GM21528 (cell line): Measurements from ENCODE around the gene ARHGEF35.
"Not testable (repeated sequence)": the region's sequence is repeated elsewhere in the genome, so short reads cannot be mapped to it uniquely, and the experiment has no call there.

Experiments used
- ATAC-seq: cut with Tn5 transposase; IDR thresholded peaks from one replicate; pipeline ENCODE4 v1.9.1; 2021; ENCODE audit warnings: mild to moderate bottlenecking, moderate library complexity; ENCODE audit not compliant: unreplicated experiment, low FRiP score

ARHGEF35 gene

DNA sequence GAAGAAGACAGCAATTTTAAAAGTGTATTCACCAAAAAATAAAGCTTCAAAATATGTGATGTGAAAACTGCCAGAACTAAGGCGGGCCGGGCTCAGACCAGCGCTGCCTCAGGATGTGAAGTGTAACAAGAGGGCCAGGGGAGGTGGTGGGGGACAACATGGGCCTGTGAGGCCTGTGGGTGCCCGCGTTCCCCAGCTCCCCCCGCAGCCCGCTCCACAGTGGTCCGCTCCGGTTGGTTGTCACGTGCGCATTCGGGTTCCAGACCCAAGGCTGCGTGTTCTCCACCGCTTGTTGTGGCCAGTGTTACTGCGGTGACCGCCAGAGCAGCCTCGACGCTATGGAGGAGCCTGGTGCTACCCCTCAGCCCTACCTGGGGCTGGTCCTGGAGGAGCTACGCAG lies 12.5 kb downstream of the ARHGEF35 start, which contains the start of gene CTAGE4:
CTAGE4 (plus strand) TSS at position 301 of the 400 bp plus-strand sequence; CDS start at position 339, 38 bp downstream.
- not testable (repeated sequence) for ATAC-seq

GRCh38 chr7:144179165-144179479 lies 16.5 kb downstream of the ARHGEF35 start:
- peak; percentile 38 for ATAC-seq

DNA sequence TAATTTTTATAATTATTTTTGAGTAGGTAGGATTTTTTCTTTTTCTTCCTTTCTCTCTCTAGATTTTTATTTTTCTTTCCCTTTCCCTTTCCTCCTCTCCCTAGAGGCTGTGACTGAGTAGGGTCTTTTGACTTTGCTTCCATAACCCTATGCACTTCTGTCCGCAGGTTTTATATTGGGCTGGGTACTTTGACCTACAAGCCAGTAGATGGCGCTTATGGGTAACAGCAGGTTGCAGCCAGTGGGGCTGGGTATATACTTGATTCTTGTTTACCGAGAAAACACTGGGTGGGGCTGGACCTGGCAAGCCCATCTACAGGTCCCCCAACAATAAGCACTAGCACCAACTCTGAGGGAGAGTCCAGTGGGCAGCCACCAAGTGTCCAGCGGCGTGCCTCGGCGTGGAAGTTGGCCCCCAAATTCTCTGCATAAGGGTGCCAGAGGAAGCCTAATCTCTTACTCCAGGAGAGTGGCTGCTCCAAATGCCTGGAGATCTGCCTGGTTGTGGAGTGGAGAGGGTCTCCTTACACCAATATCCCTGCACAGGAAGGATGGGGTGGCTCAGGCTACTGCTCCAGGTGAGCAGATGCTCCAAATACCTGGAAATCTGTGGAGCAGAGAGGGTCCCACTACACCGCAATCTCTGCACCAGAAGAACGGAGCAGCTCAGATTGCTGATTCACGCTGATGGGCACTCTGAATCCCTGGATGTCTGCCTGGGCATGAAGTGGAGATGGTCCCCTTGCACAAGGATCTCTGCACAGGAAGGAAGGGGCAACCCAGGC lies 17.1 kb downstream of the ARHGEF35 start:
- ATAC-seq, result peak; percentile 98

- ATAC-seq, result no peak
Observed at GRCh38 chr7:144174613-144175012, 21.0 kb downstream of the ARHGEF35 start.

DNA sequence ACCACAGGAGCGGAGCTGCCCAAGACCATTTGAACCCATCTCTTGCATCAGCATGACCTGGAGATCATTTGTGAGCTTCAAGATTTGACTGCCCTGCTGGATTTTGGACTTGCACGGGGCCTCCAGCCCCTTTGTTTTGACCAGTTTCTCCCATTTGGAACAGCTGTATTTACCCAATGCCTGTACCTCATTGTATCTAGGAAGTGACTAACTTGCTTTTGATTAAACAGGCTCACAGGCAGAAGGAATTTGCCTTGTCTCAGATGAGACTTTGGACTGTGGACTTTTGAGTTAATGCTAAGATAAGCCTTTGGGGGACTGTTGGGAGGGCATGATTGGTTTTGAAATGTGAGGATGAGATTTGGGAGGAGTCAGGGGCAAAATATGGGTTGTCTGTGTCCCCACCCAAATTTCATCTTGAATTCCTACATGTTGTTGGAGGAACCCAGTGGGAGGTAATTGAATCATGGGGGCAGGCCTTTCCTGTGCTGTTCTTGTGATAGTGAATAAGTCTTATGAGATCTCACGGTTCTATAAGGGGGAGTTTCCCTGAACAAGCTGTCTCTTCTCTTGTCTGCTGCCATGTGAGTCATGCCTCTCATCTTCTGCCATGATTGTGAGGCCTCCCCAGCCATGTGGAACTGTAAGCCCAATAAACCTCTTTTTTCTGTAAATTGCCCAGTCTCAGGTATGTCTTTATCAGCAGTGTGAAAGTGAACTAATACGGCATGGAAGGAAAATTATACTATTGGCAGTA lies 23.9 kb downstream of the ARHGEF35 start:
- not testable (repeated sequence) for ATAC-seq

DNA sequence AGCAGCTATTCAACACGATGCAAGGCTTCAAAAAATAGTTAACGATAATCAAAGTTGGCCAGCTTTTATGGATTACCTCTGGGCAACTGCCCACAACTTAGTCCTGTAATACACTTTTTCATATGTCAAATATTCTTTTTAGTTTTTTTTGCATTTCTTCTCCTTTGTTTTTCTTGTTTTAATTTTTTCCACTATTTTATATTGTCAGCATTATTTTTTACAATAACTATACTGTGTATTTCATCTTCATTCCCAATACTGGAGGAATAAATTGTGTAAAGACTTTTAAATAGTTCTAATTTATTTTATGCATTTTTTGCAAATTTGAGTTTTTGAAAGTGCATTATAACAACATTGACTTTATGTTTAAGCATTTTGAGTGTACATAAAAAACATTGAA lies 30.8 kb downstream of the ARHGEF35 start:
- ATAC-seq, result no peak

DNA sequence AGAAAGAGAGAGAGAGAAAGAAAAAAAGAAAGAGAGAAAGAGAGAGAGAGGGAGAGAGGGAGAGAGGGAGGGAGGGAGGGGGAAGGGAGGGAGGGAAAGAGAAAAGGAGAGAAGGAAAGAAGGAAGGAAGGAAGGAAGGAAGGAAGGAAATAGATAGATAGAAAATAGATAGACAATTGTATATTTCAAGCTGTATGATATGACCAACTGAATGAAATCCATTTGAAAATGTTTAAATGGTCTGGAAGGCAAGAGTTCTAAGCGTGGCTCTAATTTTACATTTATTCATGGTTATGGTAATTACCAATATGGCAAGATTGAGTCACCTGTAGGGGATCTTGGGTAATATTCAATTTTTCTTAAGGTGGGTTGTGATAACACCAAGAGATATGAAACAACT lies 36.8 kb downstream of the ARHGEF35 start:
- no peak for ATAC-seq

GRCh38 chr7:144148224-144148827 lies 47.3 kb downstream of the ARHGEF35 start:
- ATAC-seq, result no peak

- ATAC-seq, result no peak
Observed at GRCh38 chr7:144144426-144144825, 51.2 kb downstream of the ARHGEF35 start.

GRCh38 chr7:144142187-144142586 lies 53.4 kb downstream of the ARHGEF35 start:
- no peak for ATAC-seq

- no peak for ATAC-seq
Observed at GRCh38 chr7:144137501-144137900, 58.1 kb downstream of the ARHGEF35 start.
